Measurements from ENCODE around the gene STX3.
"Not testable (repeated sequence)": the region's sequence is repeated elsewhere in the genome, so short reads cannot be mapped to it uniquely, and the experiment has no call there.

Gene STX3

DNA sequence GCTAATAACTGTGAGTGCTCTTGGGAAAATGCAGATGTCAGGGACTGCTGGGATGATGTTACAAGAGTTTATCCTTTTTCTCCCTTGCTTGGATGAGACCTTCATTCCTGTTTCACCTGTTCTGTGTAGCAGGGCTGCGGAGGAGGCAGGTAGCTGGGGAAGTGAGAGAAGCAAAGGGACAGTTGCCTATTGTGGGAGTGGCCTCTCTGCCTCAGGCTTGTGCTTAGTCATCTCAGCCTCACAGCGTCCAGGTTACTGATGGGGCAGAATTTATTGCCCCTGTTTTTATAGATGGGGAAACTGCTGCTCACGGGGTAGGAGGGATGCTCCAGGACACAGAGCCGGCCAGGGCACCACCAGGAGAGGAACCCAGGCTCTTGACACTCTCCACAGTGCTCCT is 1.7 kb downstream of the STX3 start:
- DNase-seq (ENCODE audit: low read depth in 3 of 3, low spot score in 1 of 3): no peak

DNA sequence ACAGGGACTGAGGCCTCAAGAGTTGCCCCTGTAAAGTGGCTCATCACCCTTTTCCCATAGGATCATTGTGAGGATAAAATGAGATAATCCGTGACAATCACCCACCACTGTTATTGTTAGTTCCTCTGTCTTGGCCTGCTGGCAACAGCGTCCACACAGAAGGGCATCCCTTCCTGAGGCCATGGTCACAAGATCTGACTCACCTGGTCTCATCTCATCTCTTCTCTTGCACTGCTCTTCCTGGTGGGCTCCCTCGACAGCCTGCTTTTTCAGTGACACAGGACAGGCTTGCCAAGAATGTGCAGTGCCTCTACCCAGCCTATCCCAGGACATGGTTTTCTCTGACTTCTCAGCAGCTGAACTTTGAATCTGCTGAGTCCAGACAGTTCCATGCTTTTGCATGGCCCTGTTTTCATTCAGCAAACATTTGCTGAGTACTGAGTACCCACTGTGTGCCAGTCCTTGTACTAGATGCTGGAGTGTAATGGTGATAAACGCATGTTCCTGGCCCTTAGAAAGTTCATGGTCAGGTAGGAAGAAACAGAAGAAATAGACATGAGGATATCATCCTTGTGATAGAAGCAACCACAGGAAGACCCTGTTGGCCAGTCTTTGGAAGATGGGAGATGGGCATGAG is 3.3 kb downstream of the STX3 start:
- no peak for DNase-seq (ENCODE audit: low read depth in 3 of 3, low spot score in 1 of 3)

DNA sequence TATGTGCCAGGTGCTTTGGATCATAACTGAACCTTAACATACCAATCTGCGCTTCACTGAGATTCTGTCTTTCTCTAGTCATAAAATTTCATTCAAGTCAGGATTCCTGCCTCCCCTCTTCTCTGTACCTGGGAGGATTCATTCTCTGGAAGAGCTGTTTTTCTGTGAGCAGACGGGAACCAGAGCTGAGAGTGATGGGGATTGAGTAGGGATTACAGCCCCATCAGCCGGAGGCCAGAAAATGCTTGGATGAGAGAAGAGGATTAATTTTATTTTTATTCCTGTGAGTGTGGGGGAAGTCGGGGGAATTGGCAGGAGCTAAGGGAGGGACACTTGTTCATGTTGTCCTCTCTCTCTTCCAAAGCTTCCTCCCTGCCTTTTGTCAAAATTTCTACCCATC is 4.7 kb downstream of the STX3 start:
- DNase-seq (ENCODE audit: low read depth in 3 of 3, low spot score in 1 of 3): no peak

GRCh38 chr11:59760771-59761170 is 5.6 kb downstream of the STX3 start:
- no peak for DNase-seq (ENCODE audit: low read depth in 3 of 3, low spot score in 1 of 3)

DNA sequence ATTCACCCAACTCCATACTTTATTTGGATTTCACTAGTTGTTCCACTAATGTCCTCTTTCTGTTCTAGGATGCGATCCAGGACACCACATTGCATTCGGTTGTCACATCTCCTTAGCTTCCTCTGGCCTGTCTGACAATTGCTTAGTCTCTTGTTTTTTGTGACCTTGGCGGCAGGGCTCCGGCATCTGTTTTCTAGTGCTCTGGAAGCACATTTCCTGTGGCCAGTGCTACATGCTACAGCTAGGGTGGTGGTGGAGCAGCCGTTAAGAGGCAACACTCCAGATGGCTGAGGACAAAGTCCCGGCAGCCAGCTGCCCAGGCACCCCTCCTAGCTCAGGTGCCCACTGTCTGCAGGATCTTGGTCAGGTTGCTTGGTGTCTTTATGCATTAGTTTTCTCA is 6.8 kb downstream of the STX3 start:
- DNase-seq (ENCODE audit: low read depth in 3 of 3, low spot score in 1 of 3): no peak

DNA sequence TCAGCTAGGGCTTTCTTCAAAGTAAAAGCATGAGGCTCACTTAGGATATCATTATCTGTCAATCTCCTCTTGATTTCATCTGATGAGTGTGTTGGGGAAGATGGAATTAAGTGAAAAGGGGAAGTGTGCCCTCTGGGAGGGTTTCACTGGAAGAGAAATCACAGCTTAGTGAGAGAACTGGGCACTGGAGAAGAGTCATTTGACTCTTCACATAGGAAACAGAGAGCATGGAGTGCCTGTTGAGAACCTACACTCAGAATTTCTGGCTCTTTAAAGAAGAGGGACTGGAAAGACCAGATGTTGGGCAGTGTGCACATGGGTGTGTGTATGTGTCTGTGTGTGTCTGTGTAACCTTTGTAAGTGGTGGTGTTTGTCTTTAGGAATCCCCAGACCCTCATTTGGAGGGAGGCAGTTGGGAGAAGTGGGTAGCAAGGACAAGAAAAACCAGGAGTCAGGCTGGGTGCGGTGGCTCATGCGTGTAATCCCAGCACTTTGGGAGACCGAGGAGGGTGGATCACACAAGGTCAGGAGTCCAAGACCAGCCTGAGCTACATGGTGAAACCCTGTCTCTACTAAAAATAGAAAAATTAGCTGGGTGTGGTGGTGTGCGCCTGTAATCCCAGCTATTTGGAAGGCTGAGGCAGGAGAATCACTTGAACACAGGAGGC is 10.0 kb downstream of the STX3 start:
- DNase-seq (ENCODE audit: low read depth in 3 of 3, low spot score in 1 of 3): no peak

GRCh38 chr11:59766542-59767224 is 11.5 kb downstream of the STX3 start:
- DNase-seq (ENCODE audit: low read depth in 3 of 3, low spot score in 1 of 3): no peak

DNA sequence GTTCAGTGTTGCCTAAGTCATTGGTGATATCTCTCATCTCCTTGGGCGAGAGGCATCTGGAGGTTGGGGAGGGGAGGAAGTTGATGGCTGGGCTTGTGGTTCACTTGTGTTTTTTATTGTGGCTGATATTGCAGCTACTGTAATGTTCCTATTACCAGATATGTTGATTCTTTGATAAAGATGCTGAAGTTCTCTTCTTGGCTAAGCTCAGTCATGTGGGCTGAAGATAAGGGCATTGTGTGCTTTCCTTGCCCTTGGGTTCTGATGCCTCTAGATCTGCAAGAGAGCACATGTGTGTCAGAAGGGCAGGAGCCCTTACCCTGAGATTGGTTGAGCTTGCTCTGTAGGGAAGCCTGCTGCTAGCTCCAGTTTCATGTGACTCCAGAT is 12.0 kb downstream of the STX3 start:
- DNase-seq (ENCODE audit: low read depth in 3 of 3, low spot score in 1 of 3): no peak

DNA sequence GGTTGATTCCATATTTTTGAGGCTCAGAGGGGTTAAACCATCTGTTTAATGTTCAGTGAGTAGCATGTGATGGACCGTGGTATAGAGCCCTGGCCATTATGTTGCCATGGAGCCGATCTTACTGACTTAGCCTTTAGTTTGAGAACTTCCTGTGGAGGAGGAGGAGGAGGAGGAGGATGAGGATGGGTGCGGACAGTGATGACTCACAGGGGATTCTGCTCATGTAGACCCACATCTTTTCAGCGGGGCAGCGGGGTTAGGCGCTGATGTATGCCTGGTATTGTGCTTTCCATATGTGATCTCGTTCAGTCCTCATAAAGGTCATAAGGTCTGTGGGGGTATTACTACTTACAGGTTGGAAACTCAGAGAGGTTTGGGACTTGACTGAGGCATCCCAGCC is 13.9 kb downstream of the STX3 start:
- no peak for DNase-seq (ENCODE audit: low read depth in 3 of 3, low spot score in 1 of 3)

DNA sequence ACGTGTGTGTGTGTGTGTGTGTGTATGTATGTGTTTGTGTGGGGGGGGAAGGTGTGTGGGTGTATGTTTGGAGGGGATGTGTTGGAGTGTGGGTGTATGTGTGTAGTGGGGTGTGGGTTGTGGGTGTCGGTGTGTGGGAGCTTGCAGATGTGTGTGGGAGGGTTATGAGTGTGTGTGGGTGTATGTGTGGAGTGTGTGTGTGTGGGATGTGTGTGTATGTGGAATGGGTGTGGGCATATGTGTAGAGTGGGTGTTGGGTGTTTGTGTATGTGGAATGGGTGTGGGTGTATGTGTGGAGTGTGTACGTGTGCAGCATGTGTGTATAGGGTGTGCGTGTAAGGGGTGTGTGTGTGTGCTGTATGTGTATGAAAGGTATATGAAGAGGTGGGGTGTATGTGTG is 14.7 kb downstream of the STX3 start:
- DNase-seq (ENCODE audit: low read depth in 3 of 3, low spot score in 1 of 3): no peak

DNA sequence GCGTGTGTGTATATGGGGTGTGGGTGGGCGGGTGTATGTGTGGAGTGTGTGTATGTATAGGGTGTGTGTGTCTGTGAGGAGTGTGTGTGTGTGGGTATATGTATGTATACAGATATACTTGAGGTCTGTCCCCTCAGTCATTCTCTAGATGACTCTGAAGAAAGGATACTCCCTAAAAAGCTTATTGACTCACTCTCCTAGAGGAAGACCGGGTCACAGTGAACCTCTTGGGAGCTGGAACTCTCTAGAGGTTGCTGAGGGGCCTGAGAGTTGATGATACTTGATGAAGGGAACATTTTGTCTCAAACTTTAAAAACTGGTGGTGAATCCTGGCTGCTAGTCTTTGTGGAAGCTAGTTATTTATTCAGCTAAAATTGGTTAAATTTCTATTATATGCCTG is 15.1 kb downstream of the STX3 start:
- no peak for DNase-seq (ENCODE audit: low read depth in 3 of 3, low spot score in 1 of 3)

- no peak for DNase-seq (ENCODE audit: low read depth in 3 of 3, low spot score in 1 of 3)
These were observed 15.7 kb downstream of the STX3 start for GRCh38 chr11:59770869-59771268.

GRCh38 chr11:59771605-59772004 is 16.4 kb downstream of the STX3 start:
- DNase-seq (ENCODE audit: low read depth in 3 of 3, low spot score in 1 of 3): no peak

DNA sequence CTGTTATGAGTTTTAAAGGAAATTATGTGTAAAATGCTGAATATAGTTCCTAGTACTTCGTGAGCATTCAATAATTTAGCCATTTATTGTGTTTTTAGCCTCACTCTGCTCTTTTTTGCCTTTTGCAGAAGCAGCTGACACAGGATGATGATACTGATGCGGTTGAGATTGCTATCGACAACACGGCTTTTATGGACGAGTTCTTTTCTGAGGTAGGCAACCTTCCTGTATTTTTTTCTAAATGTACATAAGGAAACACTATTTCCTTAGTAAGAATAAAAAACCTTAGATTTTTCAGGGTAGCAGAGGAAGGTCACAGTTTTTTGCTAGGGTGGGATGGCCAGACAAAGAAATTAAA is 17.9 kb downstream of the STX3 start:
- no peak for DNase-seq (ENCODE audit: low read depth in 3 of 3, low spot score in 1 of 3)

DNA sequence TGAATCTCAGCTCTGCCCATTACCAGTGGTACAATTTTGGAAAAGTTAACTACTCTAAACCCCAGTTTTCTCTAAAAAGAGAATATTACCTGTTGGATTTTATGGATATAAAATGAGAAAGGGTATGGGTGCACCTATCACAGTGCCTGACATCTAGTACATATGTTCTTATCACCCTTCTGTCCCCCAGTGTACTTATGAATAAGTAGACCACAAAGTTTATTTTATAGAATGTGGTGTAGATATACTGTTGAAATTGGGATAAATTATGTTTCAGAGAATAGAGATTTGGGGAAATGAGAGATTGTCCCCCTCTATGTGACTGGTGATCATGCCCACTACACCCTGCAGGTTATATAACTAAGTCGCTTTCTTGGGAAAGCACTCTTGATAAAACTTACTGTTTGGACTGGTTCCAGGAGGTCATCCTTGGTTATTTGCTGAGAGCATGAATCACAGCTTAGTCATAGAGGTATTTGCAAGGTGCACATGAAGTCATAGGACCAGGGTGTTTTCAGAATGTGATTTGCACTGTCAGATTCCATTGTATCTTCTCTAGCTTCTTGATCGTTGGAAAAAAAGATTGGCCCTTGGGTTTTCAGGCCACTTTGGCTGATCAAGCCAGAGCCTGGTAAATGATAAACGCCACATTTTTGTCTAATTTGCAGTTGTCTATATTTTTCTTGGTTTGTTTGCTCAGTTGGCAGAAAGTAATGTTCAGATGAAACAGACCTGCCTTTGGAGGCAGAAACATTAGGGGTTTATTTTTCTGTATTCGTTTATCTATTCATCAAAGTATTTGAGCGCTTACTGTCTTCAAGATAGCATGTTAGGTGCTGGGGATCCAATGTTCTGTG is 21.3 kb downstream of the STX3 start:
- no peak for DNase-seq (ENCODE audit: low read depth in 3 of 3, low spot score in 1 of 3)

GRCh38 chr11:59777104-59777503 is 21.9 kb downstream of the STX3 start:
- DNase-seq (ENCODE audit: low read depth in 3 of 3, low spot score in 1 of 3): no peak

DNA sequence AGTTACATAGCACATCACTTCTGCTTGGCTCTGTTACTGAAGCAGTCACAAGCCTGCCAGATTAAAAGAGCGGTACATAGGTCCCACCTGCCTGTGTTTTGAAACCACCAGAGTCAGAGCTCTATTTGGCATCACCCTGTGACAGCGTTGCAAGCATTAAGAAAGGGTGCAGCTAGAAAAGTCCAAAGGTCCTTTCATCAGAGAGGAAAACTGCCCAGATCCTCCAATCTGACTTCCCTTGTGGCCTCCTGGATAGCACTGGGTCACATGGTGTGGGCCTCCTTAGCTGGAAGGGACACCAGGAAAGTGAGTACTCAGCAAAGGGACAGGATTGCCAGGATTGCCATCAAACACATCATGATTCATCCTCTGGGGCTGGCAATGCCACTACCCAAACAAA is 22.9 kb downstream of the STX3 start:
- DNase-seq (ENCODE audit: low read depth in 3 of 3, low spot score in 1 of 3): no peak

DNA sequence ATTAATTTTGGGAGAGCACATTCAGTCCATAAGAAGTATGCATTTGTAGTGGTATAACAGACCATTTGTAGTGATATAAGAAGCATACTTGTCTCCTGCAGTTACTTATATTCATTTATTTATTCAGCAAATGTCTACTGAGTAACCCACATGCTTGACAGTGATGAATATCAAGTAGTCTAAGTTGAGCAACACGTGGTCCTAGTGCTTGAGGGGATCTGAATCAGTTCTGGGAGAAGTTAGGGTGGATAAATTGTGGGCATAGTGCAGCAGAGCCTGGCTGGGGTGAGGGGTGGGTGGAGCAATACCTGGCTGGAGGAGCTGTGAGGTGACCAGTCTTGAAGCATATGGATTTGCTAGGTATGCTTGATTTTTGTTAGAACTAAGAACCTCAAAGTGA is 24.3 kb downstream of the STX3 start:
- DNase-seq (ENCODE audit: low read depth in 3 of 3, low spot score in 1 of 3): no peak

GRCh38 chr11:59782080-59782479 is 26.9 kb downstream of the STX3 start:
- DNase-seq (ENCODE audit: low read depth in 3 of 3, low spot score in 1 of 3): no peak

DNA sequence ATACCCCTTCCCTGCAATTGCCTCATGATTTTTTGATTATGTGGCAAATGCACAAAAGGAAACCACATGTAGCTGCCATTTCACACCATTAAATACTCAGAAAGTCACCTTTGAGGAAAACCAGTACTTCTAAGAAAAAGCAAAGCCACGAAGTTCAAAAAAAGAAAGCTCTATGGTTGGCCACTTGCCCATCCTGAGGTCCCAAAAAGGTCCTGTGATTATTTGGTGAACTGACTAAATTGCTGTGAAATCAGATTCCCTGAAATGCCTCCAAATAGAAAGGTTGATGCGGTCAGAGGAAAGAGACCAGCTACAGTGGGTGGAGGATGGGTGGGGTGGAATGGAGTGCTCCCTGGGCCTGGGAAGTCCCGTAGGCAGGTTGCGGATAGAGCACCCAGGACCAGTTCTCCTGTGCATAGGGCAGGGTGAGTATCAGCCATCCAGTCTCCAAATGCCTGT is 28.5 kb downstream of the STX3 start:
- no peak for DNase-seq (ENCODE audit: low read depth in 3 of 3, low spot score in 1 of 3)

DNA sequence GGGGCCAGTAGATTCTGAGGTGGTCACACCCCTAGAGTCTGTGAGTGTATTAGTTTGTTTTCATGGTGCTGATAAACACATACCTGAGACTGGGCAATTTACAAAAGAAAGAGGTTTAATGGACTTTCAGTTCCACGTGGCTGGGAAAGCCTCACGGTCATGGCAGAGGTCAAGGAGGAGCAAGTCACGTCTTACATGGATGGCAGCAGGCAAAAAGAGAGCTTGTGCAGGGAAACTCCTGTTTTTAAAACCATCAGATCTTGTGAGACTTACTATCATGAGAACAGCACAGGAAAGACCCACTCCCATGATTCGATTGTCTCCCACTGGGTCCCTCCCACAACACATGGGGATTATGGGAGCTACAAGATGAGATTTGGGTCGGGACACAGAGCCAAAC is 29.3 kb downstream of the STX3 start:
- DNase-seq (ENCODE audit: low read depth in 3 of 3, low spot score in 1 of 3): not testable (repeated sequence)

DNA sequence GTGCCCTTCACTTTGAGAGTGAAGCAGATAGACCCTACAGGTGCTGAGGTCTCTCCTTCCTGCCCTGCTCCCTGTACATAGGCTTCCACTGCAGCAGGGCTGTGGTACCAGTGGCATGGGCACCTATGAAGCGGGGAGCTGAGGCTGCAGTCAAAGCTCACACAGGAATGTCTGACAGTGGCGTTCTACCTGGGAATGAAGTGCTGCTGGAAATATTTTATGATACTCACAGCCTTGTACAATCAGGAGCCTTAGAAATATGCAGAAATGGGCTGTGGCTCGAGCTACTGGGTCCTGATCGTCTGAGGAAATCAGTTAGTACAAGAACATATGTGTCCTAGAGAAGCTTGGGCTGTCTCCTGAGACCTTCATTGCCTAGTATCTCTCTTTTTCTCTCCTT is 30.6 kb downstream of the STX3 start:
- no peak for DNase-seq (ENCODE audit: low read depth in 3 of 3, low spot score in 1 of 3)

Measured in stimulated activated CD4-positive, alpha-beta T cell treated with anti-CD3 and anti-CD28 coated beads, TNF-alpha, amount 100 ng/mL, for 1 hour (primary cell).